Mesothelial cell of epicardium (in vitro differentiated cells): ENCODE data around the gene SAA1. TPM values are rescaled to one million over a fixed set of nuclear protein-coding genes. Genes with fewer than 3 reads are reported as not detected.

Experiments
- DNase-seq, 2 experiments: peaks; one replicate each; pipeline ENCODE4 v3.0.0; 2021; ENCODE audit warnings: low spot score in 2 of 2; ENCODE audit not compliant: unreplicated experiment in 2 of 2
- H3K27ac Mint-ChIP-seq: 2 replicates; pipeline ENCODE4 v1.8.0; 2021; ENCODE audit warnings: mixed read lengths
- H3K27me3 Mint-ChIP-seq: 2 replicates; pipeline ENCODE4 v1.8.0; 2021; ENCODE audit warnings: low read depth, mixed read lengths
- H3K36me3 Mint-ChIP-seq: 2 replicates; pipeline ENCODE4 v1.8.0; 2021; ENCODE audit warnings: mixed read lengths
- H3K4me1 Mint-ChIP-seq: 2 replicates; pipeline ENCODE4 v1.8.0; 2021; ENCODE audit warnings: mixed read lengths
- H3K4me3 Mint-ChIP-seq: 2 replicates; pipeline ENCODE4 v1.8.0; 2021; ENCODE audit warnings: mild to moderate bottlenecking, moderate library complexity, mixed read lengths
- H3K9me3 Mint-ChIP-seq: 2 replicates; pipeline ENCODE4 v1.8.0; 2021; ENCODE audit warnings: mixed read lengths
- total RNA-seq: library from RNA; stranded (reverse); gene quantifications from 3 replicates; pipeline ENCODE4 v1.2.1, GENCODE V29; 2021
- TF ChIP-seq, protein P1 (sequence below): fragments of 200-600 bp; sonication (generic); IDR thresholded peaks from one replicate; pipeline ENCODE4 v1.5.0; 2021; ENCODE audit warnings: antibody characterized with exemption; ENCODE audit not compliant: unreplicated experiment

Gene SAA1
- total RNA-seq, 1 donor from 2014 or later = not detected

DNA sequence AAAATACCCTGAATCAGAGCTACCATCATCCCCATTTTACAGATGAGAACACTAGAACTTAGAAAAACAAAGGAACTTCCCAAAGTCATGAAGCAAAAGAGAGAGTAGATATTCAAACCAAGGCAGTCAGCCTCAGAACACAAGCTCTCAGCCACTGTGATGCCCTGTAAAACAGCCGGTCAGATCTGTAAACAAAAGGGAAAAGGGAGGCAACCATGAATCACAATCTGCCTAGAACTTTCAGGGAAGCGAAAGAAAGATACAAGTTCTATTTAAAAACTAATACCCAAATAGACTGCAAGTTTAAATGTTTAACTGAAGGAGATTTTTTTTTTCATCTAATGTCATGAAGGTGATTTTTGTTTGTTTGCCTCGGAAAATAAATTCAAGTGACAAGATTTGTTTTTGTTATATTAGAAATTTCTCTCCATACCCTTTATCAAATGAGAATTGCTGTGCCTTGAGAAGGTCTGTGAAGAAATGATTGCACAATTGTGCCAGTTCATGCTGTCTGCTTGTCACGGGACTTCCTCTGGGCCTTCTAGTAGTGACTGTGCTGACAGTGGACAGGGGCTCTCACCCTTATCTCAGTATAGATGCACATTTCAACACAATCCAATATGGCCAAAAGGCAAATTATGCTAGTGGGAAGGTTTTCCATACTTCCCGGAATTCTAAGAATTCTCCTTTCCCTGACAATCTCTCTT lies 11.7 kb downstream of the SAA1 start:
- TF ChIP-seq, protein P1, sequence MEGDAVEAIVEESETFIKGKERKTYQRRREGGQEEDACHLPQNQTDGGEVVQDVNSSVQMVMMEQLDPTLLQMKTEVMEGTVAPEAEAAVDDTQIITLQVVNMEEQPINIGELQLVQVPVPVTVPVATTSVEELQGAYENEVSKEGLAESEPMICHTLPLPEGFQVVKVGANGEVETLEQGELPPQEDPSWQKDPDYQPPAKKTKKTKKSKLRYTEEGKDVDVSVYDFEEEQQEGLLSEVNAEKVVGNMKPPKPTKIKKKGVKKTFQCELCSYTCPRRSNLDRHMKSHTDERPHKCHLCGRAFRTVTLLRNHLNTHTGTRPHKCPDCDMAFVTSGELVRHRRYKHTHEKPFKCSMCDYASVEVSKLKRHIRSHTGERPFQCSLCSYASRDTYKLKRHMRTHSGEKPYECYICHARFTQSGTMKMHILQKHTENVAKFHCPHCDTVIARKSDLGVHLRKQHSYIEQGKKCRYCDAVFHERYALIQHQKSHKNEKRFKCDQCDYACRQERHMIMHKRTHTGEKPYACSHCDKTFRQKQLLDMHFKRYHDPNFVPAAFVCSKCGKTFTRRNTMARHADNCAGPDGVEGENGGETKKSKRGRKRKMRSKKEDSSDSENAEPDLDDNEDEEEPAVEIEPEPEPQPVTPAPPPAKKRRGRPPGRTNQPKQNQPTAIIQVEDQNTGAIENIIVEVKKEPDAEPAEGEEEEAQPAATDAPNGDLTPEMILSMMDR = no peak
- Mint-ChIP-seq H3K27ac (no peak overlapping the region), H3K36me3 (peaks cover 43% of the 10 kb centered on the region), H3K4me3 (no peak overlapping the region), H3K4me1 (no peaks in the 10 kb centered on the region), H3K27me3 (no peaks in the 10 kb centered on the region), H3K9me3 (peaks cover 3% of the 10 kb centered on the region)
- DNase-seq = no peak

DNA sequence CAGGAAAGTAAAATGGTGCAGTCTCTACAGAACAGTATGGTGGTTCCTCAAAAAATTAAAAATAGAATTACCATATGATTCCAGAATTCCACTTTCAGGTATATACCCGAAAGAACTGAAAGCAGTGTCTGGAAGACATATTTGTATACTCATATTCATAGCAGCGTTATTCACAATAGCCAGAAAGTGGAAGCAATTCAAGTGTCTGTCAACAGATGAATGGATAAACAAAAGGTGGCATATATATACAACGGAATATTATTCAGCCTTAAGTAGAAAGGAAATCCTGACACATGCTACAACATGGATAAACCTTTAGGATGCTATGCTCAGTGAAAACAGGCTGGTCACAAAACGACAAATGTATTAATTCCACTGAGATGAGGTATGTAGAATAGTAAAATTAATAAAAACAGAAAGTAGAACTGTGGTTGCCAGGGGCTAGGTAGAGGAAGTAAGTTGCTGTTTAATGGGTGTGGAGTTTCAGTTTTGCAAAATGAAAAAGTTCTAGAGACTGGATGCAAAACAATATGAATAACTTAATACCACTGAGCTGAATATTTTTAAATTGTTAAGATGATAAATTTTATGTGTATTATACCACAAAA lies 14.5 kb downstream of the SAA1 start:
- TF ChIP-seq, protein P1 = no peak
- Mint-ChIP-seq H3K36me3 (peaks cover 44% of the 10 kb centered on the region), H3K27ac (no peak overlapping the region), H3K9me3 (no peaks in the 10 kb centered on the region), H3K27me3 (no peaks in the 10 kb centered on the region), H3K4me3 (no peak overlapping the region), H3K4me1 (no peaks in the 10 kb centered on the region)
- no peak for DNase-seq

DNA sequence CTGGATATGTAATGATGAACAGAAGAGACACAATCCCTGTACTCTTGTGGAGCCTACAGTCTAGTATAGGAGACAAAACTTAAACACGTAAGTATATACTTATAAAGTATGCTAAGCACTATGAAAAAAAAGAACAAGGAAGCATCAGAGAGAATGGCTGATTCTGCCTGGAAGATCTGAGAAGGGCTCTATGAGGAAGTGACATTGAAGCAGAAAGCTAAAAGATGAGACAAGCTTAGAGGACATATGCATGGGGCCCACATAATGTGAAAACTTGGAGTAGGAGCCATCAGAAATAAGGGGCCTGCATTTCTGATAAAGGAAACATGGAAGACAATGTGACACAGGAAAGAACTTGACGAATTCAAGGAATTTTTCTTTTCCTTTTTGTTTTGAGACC lies 16.6 kb downstream of the SAA1 start:
- Mint-ChIP-seq H3K36me3 (peaks cover 50% of the 10 kb centered on the region), H3K9me3 (no peaks in the 10 kb centered on the region), H3K4me1 (no peaks in the 10 kb centered on the region), H3K4me3 (no peak overlapping the region), H3K27ac (no peak overlapping the region), H3K27me3 (no peaks in the 10 kb centered on the region)
- no peak for DNase-seq
- TF ChIP-seq, protein P1 = no peak

DNA sequence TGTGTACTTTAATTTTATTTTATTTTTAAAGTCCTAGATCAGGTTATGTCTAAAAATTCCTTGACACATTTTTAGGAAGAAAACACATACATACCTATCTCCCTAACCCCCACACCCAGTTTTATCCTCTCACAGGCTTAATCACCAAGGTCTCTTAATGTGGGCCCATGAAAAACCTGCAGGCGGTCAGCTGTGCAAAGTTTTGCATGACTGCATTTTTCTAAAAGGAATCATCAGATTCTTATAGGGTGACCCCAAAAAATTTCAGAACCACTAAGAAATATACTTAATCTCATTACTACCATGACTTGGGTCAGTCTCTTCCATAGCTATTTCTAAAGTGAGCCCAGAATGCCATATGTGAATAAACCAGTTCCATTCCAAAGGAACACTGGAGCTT lies 19.8 kb downstream of the SAA1 start:
- H3K36me3 Mint-ChIP-seq = peaks cover 45% of the 10 kb centered on the region
- H3K9me3 Mint-ChIP-seq = no peaks in the 10 kb centered on the region
- no peak overlapping the region for H3K4me3 Mint-ChIP-seq
- no peak for DNase-seq
- H3K27ac Mint-ChIP-seq = no peak overlapping the region
- H3K4me1 Mint-ChIP-seq = no peaks in the 10 kb centered on the region
- H3K27me3 Mint-ChIP-seq = no peaks in the 10 kb centered on the region
- TF ChIP-seq, protein P1 = no peak

DNA sequence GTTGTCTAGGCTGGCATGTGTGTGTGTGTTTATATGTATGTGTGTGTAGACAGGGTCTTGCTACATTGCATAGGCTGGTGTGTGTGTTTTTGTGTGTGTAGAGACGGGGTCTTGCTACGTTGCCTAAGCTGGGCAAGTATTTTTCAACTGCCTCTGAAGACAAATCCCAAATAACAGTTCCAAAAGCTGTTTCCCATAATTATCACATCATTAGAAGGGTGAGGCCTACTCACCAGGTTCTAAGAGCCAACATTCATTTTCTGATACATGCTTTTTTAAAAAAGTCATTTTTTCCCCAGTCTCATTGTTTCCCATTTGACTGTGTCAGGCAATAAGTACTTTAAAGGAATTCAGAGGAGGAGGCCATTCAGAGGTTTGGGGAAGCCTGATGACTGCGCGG lies 22.8 kb downstream of the SAA1 start:
- DNase-seq = no peak

More for the DNA sequence above, 22.8 kb downstream of the SAA1 start:
- Mint-ChIP-seq H3K4me3 (no peak overlapping the region), H3K27me3 (no peaks in the 10 kb centered on the region), H3K27ac (no peak overlapping the region), H3K4me1 (no peaks in the 10 kb centered on the region), H3K9me3 (no peaks in the 10 kb centered on the region), H3K36me3 (peaks cover 47% of the 10 kb centered on the region)
- TF ChIP-seq, protein P1 = no peak
